Vagina (tissue), 2 donors: Measurements from ENCODE around the gene EDN3.

Experiments used
- CTCF ChIP-seq, 3 experiments: fragments of 450-650 bp in 2 of 3; fragments of 200-600 bp in 1 of 3; sonication (generic) in 1 of 3; IDR thresholded peaks; one replicate each; pipeline ENCODE4 v1.5.1; 2017 to 2019; ENCODE audit warnings: antibody characterized with exemption in 3 of 3, mild to moderate bottlenecking in 2 of 3, moderate library complexity in 2 of 3
- POLR2A ChIP-seq, 2 donors: fragments of 450-650 bp; IDR thresholded peaks; one replicate each; pipeline ENCODE4 v1.6.1; 2017; ENCODE audit warnings: antibody characterized with exemption in 2 of 2, mild to moderate bottlenecking in 2 of 2, moderate library complexity in 2 of 2
- POLR2AphosphoS5 ChIP-seq, 2 donors: sonication (generic); formaldehyde crosslinking; IDR thresholded peaks; one replicate each; pipeline ENCODE4 v1.9.0; 2017; ENCODE audit warnings: antibody characterized with exemption in 2 of 2, mild to moderate bottlenecking in 2 of 2, low read depth in 1 of 2; ENCODE audit not compliant: insufficient read depth in 1 of 2

- no peak for TF ChIP-seq CTCF (IDR thresholded peaks at IDR 0.05)
- TF ChIP-seq POLR2A (IDR thresholded peaks at IDR 0.05) = no peak
- TF ChIP-seq POLR2AphosphoS5 (IDR thresholded peaks at IDR 0.05; ENCODE audit: insufficient read depth in 1 of 2, low read depth in 1 of 2) = no peak
Observed at GRCh38 chr20:59328071-59328470, 27.7 kb downstream of the EDN3 start.
